HEK293 (cell line): ENCODE results near the gene CSF2.

Source experiments
- CTCF ChIA-PET: fragments of 350-600 bp; formaldehyde crosslinking; extraction: SDS; loops from one replicate; lab custom pipeline; 2021; ENCODE audit warnings: antibody characterized with exemption; lab: Yijun Ruan, JAX
- POLR2A ChIA-PET: fragments of 300-600 bp; formaldehyde crosslinking; extraction: SDS; loops from one replicate; lab custom pipeline; 2020; ENCODE audit warnings: antibody characterized with exemption, inconsistent platforms; lab: Yijun Ruan, JAX
- H3K27ac ChIP-seq: fragments of 200-500 bp; sonication (Bioruptor generic); 2 replicates; pipeline ENCODE4 v1.5.1; 2014; ENCODE audit warnings: low read depth, low read length, control low read depth, inconsistent platforms; ENCODE audit errors: extremely low read depth
- H3K36me3 ChIP-seq, 2 experiments: fragments of 200-500 bp in 1 of 2; sonication (Bioruptor generic) in 1 of 2; 1 replicate in 1 of 2; 2 replicates in 1 of 2; pipeline ENCODE4 v1.5.1; 2014 to 2017; ENCODE audit warnings: inconsistent platforms in 2 of 2, low read length in 2 of 2; ENCODE audit not compliant: control insufficient read depth in 2 of 2, insufficient read depth in 1 of 2
- H3K4me1 ChIP-seq: fragments of 200-500 bp; sonication (Bioruptor generic); 2 replicates; pipeline ENCODE4 v1.5.1; 2014; ENCODE audit warnings: mild to moderate bottlenecking, low read length, inconsistent platforms; ENCODE audit not compliant: control insufficient read depth, insufficient read depth
- H3K4me3 ChIP-seq: 2 replicates; pipeline ENCODE4 v1.5.1; 2011; ENCODE audit warnings: low read depth, mild to moderate bottlenecking, control low read depth, low read length, moderate library complexity
- H3K9me3 ChIP-seq: fragments of 200-500 bp; sonication (Bioruptor generic); 2 replicates; pipeline ENCODE4 v1.5.1; 2014; ENCODE audit warnings: low read depth, low read length, inconsistent platforms; ENCODE audit not compliant: control insufficient read depth, insufficient read depth
- KLF10 ChIP-seq: fragments of 450-650 bp; IDR thresholded peaks from 2 replicates; pipeline ENCODE4 v1.5.1; 2018; ENCODE audit warnings: missing biosample characterization, mild to moderate bottlenecking, missing genetic modification characterization
- RBAK ChIP-seq: fragments of 450-650 bp; formaldehyde crosslinking; IDR thresholded peaks from 2 replicates; pipeline ENCODE4 v1.5.1; 2016; ENCODE audit warnings: missing biosample characterization, missing genetic modification characterization
- SETDB1 ChIP-seq: IDR thresholded peaks from one replicate; pipeline ENCODE4 v1.6.1; 2017; ENCODE audit warnings: mild to moderate bottlenecking, low read length, moderate library complexity, mixed read lengths; ENCODE audit not compliant: insufficient read length
- WT1 ChIP-seq: fragments of 450-650 bp; formaldehyde crosslinking; IDR thresholded peaks from 2 replicates; pipeline ENCODE4 v1.5.1; 2016; ENCODE audit warnings: missing biosample characterization, missing genetic modification characterization
- YY1 ChIP-seq: fragments of 450-650 bp; formaldehyde crosslinking; IDR thresholded peaks from 2 replicates; pipeline ENCODE4 v1.5.1; 2018; ENCODE audit warnings: missing biosample characterization, missing genetic modification characterization
- ZBTB48 ChIP-seq: fragments of 450-650 bp; formaldehyde crosslinking; IDR thresholded peaks from 2 replicates; pipeline ENCODE4 v1.5.1; 2016; ENCODE audit warnings: missing biosample characterization, missing genetic modification characterization
- ZBTB8A ChIP-seq: fragments of 450-650 bp; formaldehyde crosslinking; IDR thresholded peaks from 2 replicates; pipeline ENCODE4 v1.5.1; 2016; ENCODE audit warnings: missing biosample characterization, missing genetic modification characterization
- ZFP69B ChIP-seq: fragments of 450-650 bp; formaldehyde crosslinking; IDR thresholded peaks from 2 replicates; pipeline ENCODE4 v1.5.1; 2016; ENCODE audit warnings: missing biosample characterization, missing genetic modification characterization
- ZNF521 ChIP-seq: fragments of 450-650 bp; formaldehyde crosslinking; IDR thresholded peaks from 2 replicates; pipeline ENCODE4 v1.5.1; 2017; ENCODE audit warnings: missing biosample characterization, mild to moderate bottlenecking, missing genetic modification characterization
- ZNF530 ChIP-seq: fragments of 450-650 bp; formaldehyde crosslinking; IDR thresholded peaks from 2 replicates; pipeline ENCODE4 v1.5.1; 2016; ENCODE audit warnings: low read depth, missing biosample characterization, missing genetic modification characterization
- ZNF585B ChIP-seq: fragments of 450-650 bp; formaldehyde crosslinking; IDR thresholded peaks from 2 replicates; pipeline ENCODE4 v1.5.1; 2016; ENCODE audit warnings: missing biosample characterization, missing genetic modification characterization
- ZNF621 ChIP-seq: fragments of 450-650 bp; formaldehyde crosslinking; IDR thresholded peaks from 2 replicates; pipeline ENCODE4 v1.5.1; 2017; ENCODE audit warnings: missing biosample characterization, missing genetic modification characterization
- ZNF776 ChIP-seq: fragments of 450-650 bp; formaldehyde crosslinking; IDR thresholded peaks from 2 replicates; pipeline ENCODE4 v1.5.0; 2017; ENCODE audit warnings: missing biosample characterization, missing genetic modification characterization, borderline replicate concordance
- ZNF830 ChIP-seq: fragments of 450-650 bp; IDR thresholded peaks from 2 replicates; pipeline ENCODE4 v1.5.0; 2018; ENCODE audit warnings: missing biosample characterization, missing genetic modification characterization, low read depth, mild to moderate bottlenecking, moderate library complexity
- TF ChIP-seq, protein P1 (sequence below): fragments of 450-650 bp; formaldehyde crosslinking; IDR thresholded peaks from 2 replicates; pipeline ENCODE4 v1.5.0; 2017; ENCODE audit warnings: missing biosample characterization, missing genetic modification characterization, borderline replicate concordance
- TF ChIP-seq, protein P2 (sequence below): fragments of 450-650 bp; formaldehyde crosslinking; IDR thresholded peaks from 2 replicates; pipeline ENCODE4 v1.5.1; 2016; ENCODE audit warnings: missing biosample characterization, missing genetic modification characterization
- TF ChIP-seq, protein P3 (sequence below): fragments of 450-650 bp; formaldehyde crosslinking; IDR thresholded peaks from 2 replicates; pipeline ENCODE4 v1.5.1; 2016; ENCODE audit warnings: missing biosample characterization, missing genetic modification characterization
- TF ChIP-seq, protein P4 (sequence below): fragments of 450-650 bp; formaldehyde crosslinking; optimal IDR thresholded peaks from 2 replicates; pipeline ENCODE3; 2016; ENCODE audit warnings: missing biosample characterization, mild to moderate bottlenecking, missing genetic modification characterization
- TF ChIP-seq, protein P5 (sequence below): fragments of 450-650 bp; formaldehyde crosslinking; conservative IDR thresholded peaks from 2 replicates; pipeline ENCODE4 v1.5.1; 2016; ENCODE audit warnings: low read depth, missing biosample characterization, missing genetic modification characterization
- TF ChIP-seq, protein P6 (sequence below): fragments of 450-650 bp; formaldehyde crosslinking; IDR thresholded peaks from 2 replicates; pipeline ENCODE4 v1.5.1; 2016; ENCODE audit warnings: missing biosample characterization, missing genetic modification characterization, borderline replicate concordance
- TF ChIP-seq, protein P7 (sequence below): fragments of 450-650 bp; formaldehyde crosslinking; IDR thresholded peaks from 2 replicates; pipeline ENCODE4 v1.5.1; 2016; ENCODE audit warnings: missing biosample characterization, missing genetic modification characterization

The CSF2 gene

DNA sequence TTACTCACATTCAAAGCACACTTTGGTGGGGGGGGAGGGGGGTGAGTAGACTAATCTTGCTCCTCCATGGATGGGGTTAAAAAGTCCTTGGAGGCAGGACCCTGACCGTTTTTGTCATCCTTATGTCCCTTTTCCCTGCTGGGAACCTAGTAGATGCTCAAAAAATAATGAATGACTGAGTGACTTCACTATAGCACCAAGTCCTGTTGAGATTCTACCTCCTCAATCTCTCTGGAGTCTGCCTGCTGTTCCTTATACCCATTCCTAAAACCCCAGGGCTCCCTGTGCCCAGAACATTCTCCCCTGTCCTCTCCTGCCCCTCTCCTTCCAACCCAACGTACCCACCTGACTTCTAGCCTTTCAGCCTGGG lies 2.3 kb upstream of the CSF2 start:
- TF ChIP-seq, protein P1, sequence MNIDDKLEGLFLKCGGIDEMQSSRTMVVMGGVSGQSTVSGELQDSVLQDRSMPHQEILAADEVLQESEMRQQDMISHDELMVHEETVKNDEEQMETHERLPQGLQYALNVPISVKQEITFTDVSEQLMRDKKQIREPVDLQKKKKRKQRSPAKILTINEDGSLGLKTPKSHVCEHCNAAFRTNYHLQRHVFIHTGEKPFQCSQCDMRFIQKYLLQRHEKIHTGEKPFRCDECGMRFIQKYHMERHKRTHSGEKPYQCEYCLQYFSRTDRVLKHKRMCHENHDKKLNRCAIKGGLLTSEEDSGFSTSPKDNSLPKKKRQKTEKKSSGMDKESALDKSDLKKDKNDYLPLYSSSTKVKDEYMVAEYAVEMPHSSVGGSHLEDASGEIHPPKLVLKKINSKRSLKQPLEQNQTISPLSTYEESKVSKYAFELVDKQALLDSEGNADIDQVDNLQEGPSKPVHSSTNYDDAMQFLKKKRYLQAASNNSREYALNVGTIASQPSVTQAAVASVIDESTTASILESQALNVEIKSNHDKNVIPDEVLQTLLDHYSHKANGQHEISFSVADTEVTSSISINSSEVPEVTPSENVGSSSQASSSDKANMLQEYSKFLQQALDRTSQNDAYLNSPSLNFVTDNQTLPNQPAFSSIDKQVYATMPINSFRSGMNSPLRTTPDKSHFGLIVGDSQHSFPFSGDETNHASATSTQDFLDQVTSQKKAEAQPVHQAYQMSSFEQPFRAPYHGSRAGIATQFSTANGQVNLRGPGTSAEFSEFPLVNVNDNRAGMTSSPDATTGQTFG (tag by site-specific recombination): no peak
- no peak for TF ChIP-seq ZNF830
- no peak for TF ChIP-seq YY1 (tag by site-specific recombination)
- no peak for TF ChIP-seq WT1 (tag by site-specific recombination)
- TF ChIP-seq, protein P2, sequence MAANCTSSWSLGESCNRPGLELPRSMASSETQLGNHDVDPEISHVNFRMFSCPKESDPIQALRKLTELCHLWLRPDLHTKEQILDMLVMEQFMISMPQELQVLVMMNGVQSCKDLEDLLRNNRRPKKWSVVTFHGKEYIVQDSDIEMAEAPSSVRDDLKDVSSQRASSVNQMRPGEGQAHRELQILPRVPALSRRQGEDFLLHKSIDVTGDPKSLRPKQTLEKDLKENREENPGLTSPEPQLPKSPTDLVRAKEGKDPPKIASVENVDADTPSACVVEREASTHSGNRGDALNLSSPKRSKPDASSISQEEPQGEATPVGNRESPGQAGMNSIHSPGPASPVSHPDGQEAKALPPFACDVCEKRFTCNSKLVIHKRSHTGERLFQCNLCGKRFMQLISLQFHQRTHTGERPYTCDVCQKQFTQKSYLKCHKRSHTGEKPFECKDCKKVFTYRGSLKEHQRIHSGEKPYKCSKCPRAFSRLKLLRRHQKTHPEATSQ (tag by site-specific recombination): no peak
- TF ChIP-seq ZNF521 (tag by site-specific recombination): no peak
- CTCF ChIA-PET: interaction anchor here (0.7 to 1.9 kb wide), 4 partner anchors 9 to 119 kb away, joined by 3 to 8 read pairs (median 5); no protein-coding TSS in a partner anchor
- POLR2A ChIA-PET: no interaction called here
- no peaks in the 10 kb centered on the region for H3K36me3 ChIP-seq
- no peak overlapping the region for H3K4me3 ChIP-seq
- no peaks in the 10 kb centered on the region for H3K4me1 ChIP-seq
- no peaks in the 10 kb centered on the region for H3K9me3 ChIP-seq
- no peak overlapping the region for H3K27ac ChIP-seq

DNA sequence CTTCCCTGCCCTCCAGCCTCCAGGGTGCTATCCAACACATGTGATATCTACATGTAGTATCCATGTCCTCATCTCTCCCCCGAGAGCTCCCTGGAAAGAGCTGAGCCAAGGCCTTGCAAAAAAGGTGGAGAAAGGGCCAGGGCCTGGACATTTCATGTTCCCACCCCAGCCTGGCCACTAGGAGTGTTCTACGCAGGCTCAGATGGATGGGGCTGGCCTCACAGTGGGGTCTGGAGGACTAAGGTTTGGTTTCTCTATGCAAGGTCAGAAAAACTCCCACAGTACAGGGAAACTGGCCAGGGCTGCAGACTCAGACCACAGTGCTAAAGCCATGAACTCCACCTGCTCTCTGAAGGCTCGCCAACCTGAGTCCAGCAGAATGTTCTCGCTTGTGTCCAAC lies 1.5 kb upstream of the CSF2 start:
- Histone ChIP-seq H3K4me1 (no peaks in the 10 kb centered on the region), H3K4me3 (no peak overlapping the region), H3K27ac (no peak overlapping the region), H3K9me3 (no peaks in the 10 kb centered on the region), H3K36me3 (no peaks in the 10 kb centered on the region)
- CTCF ChIA-PET: interaction anchor here (0.6 to 1.9 kb wide), 7 partner anchors 9 to 119 kb away, joined by 3 to 8 read pairs (median 3); no protein-coding TSS in a partner anchor
- POLR2A ChIA-PET: no interaction called here
- TF ChIP-seq ZBTB8A (tag by site-specific recombination) (no peak), ZFP69B (no peak), ZNF776 (tag by site-specific recombination) (no peak), ZNF585B (tag by site-specific recombination) (no peak), KLF10 (no peak), ZBTB48 (tag by site-specific recombination) (no peak), ZNF530 (tag by site-specific recombination) (no peak), ZNF621 (tag by site-specific recombination) (no peak), SETDB1 (no peak), RBAK (tag by site-specific recombination) (no peak)
- TF ChIP-seq, protein P3, sequence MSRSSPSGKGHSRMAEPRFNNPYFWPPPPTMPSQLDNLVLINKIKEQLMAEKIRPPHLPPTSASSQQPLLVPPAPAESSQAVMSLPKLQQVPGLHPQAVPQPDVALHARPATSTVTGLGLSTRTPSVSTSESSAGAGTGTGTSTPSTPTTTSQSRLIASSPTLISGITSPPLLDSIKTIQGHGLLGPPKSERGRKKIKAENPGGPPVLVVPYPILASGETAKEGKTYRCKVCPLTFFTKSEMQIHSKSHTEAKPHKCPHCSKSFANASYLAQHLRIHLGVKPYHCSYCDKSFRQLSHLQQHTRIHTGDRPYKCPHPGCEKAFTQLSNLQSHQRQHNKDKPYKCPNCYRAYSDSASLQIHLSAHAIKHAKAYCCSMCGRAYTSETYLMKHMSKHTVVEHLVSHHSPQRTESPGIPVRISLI (tag by site-specific recombination): no peak
- TF ChIP-seq, protein P4, sequence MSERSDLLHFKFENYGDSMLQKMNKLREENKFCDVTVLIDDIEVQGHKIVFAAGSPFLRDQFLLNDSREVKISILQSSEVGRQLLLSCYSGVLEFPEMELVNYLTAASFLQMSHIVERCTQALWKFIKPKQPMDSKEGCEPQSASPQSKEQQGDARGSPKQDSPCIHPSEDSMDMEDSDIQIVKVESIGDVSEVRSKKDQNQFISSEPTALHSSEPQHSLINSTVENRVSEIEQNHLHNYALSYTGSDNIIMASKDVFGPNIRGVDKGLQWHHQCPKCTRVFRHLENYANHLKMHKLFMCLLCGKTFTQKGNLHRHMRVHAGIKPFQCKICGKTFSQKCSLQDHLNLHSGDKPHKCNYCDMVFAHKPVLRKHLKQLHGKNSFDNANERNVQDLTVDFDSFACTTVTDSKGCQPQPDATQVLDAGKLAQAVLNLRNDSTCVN: no peak
- TF ChIP-seq, protein P5, sequence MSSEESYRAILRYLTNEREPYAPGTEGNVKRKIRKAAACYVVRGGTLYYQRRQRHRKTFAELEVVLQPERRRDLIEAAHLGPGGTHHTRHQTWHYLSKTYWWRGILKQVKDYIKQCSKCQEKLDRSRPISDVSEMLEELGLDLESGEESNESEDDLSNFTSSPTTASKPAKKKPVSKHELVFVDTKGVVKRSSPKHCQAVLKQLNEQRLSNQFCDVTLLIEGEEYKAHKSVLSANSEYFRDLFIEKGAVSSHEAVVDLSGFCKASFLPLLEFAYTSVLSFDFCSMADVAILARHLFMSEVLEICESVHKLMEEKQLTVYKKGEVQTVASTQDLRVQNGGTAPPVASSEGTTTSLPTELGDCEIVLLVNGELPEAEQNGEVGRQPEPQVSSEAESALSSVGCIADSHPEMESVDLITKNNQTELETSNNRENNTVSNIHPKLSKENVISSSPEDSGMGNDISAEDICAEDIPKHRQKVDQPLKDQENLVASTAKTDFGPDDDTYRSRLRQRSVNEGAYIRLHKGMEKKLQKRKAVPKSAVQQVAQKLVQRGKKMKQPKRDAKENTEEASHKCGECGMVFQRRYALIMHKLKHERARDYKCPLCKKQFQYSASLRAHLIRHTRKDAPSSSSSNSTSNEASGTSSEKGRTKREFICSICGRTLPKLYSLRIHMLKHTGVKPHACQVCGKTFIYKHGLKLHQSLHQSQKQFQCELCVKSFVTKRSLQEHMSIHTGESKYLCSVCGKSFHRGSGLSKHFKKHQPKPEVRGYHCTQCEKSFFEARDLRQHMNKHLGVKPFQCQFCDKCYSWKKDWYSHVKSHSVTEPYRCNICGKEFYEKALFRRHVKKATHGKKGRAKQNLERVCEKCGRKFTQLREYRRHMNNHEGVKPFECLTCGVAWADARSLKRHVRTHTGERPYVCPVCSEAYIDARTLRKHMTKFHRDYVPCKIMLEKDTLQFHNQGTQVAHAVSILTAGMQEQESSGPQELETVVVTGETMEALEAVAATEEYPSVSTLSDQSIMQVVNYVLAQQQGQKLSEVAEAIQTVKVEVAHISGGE (tag by site-specific recombination): no peak
- TF ChIP-seq, protein P6, sequence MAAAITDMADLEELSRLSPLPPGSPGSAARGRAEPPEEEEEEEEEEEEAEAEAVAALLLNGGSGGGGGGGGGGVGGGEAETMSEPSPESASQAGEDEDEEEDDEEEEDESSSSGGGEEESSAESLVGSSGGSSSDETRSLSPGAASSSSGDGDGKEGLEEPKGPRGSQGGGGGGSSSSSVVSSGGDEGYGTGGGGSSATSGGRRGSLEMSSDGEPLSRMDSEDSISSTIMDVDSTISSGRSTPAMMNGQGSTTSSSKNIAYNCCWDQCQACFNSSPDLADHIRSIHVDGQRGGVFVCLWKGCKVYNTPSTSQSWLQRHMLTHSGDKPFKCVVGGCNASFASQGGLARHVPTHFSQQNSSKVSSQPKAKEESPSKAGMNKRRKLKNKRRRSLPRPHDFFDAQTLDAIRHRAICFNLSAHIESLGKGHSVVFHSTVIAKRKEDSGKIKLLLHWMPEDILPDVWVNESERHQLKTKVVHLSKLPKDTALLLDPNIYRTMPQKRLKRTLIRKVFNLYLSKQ (tag by site-specific recombination): no peak
- TF ChIP-seq, protein P7, sequence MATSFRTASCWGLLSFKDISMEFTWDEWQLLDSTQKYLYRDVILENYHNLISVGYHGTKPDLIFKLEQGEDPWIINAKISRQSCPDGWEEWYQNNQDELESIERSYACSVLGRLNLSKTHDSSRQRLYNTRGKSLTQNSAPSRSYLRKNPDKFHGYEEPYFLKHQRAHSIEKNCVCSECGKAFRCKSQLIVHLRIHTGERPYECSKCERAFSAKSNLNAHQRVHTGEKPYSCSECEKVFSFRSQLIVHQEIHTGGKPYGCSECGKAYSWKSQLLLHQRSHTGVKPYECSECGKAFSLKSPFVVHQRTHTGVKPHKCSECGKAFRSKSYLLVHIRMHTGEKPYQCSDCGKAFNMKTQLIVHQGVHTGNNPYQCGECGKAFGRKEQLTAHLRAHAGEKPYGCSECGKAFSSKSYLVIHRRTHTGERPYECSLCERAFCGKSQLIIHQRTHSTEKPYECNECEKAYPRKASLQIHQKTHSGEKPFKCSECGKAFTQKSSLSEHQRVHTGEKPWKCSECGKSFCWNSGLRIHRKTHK (tag by site-specific recombination): no peak
